Measurements from ENCODE around the gene DYNLT5. TPM values are rescaled to one million over a fixed set of nuclear protein-coding genes. Genes with fewer than 3 reads are reported as not detected.

DYNLT5 gene
- total RNA-seq, 1 experiment from 2014 or later, result not detected

DNA sequence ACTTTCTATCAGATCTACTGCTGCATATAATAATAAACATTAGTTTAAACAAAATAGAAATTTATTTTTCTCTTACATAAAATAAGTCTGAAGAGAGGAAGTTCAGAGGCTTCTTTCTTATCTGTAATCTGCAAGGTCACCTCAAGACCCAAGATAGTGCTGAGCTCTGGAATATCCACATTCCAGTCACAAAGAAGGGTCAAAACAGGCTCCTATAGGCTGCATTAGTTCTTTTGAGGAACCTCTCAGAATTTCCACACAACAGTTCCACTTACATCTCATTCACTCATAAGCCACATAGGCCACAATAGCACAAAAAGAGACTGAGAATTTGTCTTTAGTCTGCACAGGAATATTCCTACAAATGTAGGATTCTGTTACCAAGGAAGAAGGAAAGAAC, 15.4 kb downstream of the DYNLT5 start:
- CTCF ChIA-PET, result no interaction called here
- H3K27ac Mint-ChIP-seq (ENCODE audit: unreplicated experiment), result no peak overlapping the region
- no peak overlapping the region for H3K4me3 ChIP-seq (ENCODE audit: low read depth, low read length)
- no peaks in the 10 kb centered on the region for H3K9me3 Mint-ChIP-seq (ENCODE audit: unreplicated experiment)
- no peaks in the 10 kb centered on the region for H3K4me1 Mint-ChIP-seq (ENCODE audit: low read depth, unreplicated experiment)
- H3K36me3 ChIP-seq (ENCODE audit: control insufficient read depth, insufficient read depth, low read length), result no peaks in the 10 kb centered on the region
- no peaks in the 10 kb centered on the region for H3K27me3 Mint-ChIP-seq (ENCODE audit: insufficient read depth, unreplicated experiment)
- no peak for DNase-seq
- intact Hi-C loops (cut with micrococcal nuclease; ENCODE audit: unreplicated experiment), result loop anchor here (5.0 to 10.0 kb wide), 3 partner anchors 167 to 445 kb away; no protein-coding TSS in a partner anchor
- no peaks in the 10 kb centered on the region for H3K36me3 Mint-ChIP-seq (ENCODE audit: insufficient read depth, unreplicated experiment)
- H3K4me3 Mint-ChIP-seq (ENCODE audit: unreplicated experiment), result no peak overlapping the region
- POLR2A ChIA-PET, result no interaction called here
- H3K9me3 ChIP-seq, result no peaks in the 10 kb centered on the region
- H3K4me1 ChIP-seq, result no peaks in the 10 kb centered on the region
- H3K27me3 ChIP-seq (replicated peaks; ENCODE audit: control insufficient read depth, insufficient read depth, low read length), result no peaks in the 10 kb centered on the region
- no peak for TF ChIP-seq CTCF (IDR thresholded peaks at IDR 0.05; ENCODE audit: insufficient read depth in 1 of 2, low read depth in 1 of 2, low read length in 1 of 2, severe bottlenecking in 1 of 2, unreplicated experiment in 1 of 2)
- no TSS peak for BruUV-seq (replicated peaks)

GRCh38 chr1:66768965-66769364, 16.7 kb downstream of the DYNLT5 start:
- H3K36me3 Mint-ChIP-seq (ENCODE audit: insufficient read depth, unreplicated experiment), result no peaks in the 10 kb centered on the region
- ChIA-PET CTCF (no interaction called here), POLR2A (no interaction called here)
- Histone ChIP-seq H3K27me3 (replicated peaks; ENCODE audit: control insufficient read depth, insufficient read depth, low read length) (no peaks in the 10 kb centered on the region), H3K4me1 (no peaks in the 10 kb centered on the region), H3K9me3 (no peaks in the 10 kb centered on the region), H3K36me3 (ENCODE audit: control insufficient read depth, insufficient read depth, low read length) (no peaks in the 10 kb centered on the region), H3K4me3 (ENCODE audit: low read depth, low read length) (no peak overlapping the region)
- intact Hi-C loops (cut with micrococcal nuclease; ENCODE audit: unreplicated experiment), result loop anchor here (5.0 to 10.0 kb wide), 3 partner anchors 166 to 443 kb away; no protein-coding TSS in a partner anchor
- no TSS peak for BruUV-seq (replicated peaks)
- H3K4me3 Mint-ChIP-seq (ENCODE audit: unreplicated experiment), result no peak overlapping the region
- DNase-seq, result no peak
- H3K27me3 Mint-ChIP-seq (ENCODE audit: insufficient read depth, unreplicated experiment), result no peaks in the 10 kb centered on the region
- H3K9me3 Mint-ChIP-seq (ENCODE audit: unreplicated experiment), result no peaks in the 10 kb centered on the region
- no peak for TF ChIP-seq CTCF (IDR thresholded peaks at IDR 0.05; ENCODE audit: insufficient read depth in 1 of 2, low read depth in 1 of 2, low read length in 1 of 2, severe bottlenecking in 1 of 2, unreplicated experiment in 1 of 2)
- no peaks in the 10 kb centered on the region for H3K4me1 Mint-ChIP-seq (ENCODE audit: low read depth, unreplicated experiment)
- H3K27ac Mint-ChIP-seq (ENCODE audit: unreplicated experiment), result no peak overlapping the region

GRCh38 chr1:66769512-66770229, 17.4 kb downstream of the DYNLT5 start:
- no peak for DNase-seq
- H3K4me3 ChIP-seq (ENCODE audit: low read depth, low read length), result no peak overlapping the region
- H3K9me3 Mint-ChIP-seq (ENCODE audit: unreplicated experiment), result no peaks in the 10 kb centered on the region
- H3K36me3 Mint-ChIP-seq (ENCODE audit: insufficient read depth, unreplicated experiment), result no peaks in the 10 kb centered on the region
- H3K27me3 ChIP-seq (replicated peaks; ENCODE audit: control insufficient read depth, insufficient read depth, low read length), result no peaks in the 10 kb centered on the region
- no peaks in the 10 kb centered on the region for H3K27me3 Mint-ChIP-seq (ENCODE audit: insufficient read depth, unreplicated experiment)
- H3K4me3 Mint-ChIP-seq (ENCODE audit: unreplicated experiment), result no peak overlapping the region
- no peaks in the 10 kb centered on the region for H3K4me1 ChIP-seq
- no TSS peak for BruUV-seq (replicated peaks)
- H3K36me3 ChIP-seq (ENCODE audit: control insufficient read depth, insufficient read depth, low read length), result no peaks in the 10 kb centered on the region
- H3K27ac Mint-ChIP-seq (ENCODE audit: unreplicated experiment), result no peak overlapping the region
- intact Hi-C loops (cut with micrococcal nuclease; ENCODE audit: unreplicated experiment), result loop anchor here (5.0 to 10.0 kb wide), 3 partner anchors 165 to 443 kb away; no protein-coding TSS in a partner anchor
- CTCF ChIA-PET, result no interaction called here
- POLR2A ChIA-PET, result no interaction called here
- H3K9me3 ChIP-seq, result no peaks in the 10 kb centered on the region
- no peaks in the 10 kb centered on the region for H3K4me1 Mint-ChIP-seq (ENCODE audit: low read depth, unreplicated experiment)
- no peak for TF ChIP-seq CTCF (IDR thresholded peaks at IDR 0.05; ENCODE audit: insufficient read depth in 1 of 2, low read depth in 1 of 2, low read length in 1 of 2, severe bottlenecking in 1 of 2, unreplicated experiment in 1 of 2)
